Smooth muscle cell (in vitro differentiated cells): Measurements from ENCODE around the gene RMI1. TPM values are rescaled to one million over a fixed set of nuclear protein-coding genes. Genes with fewer than 3 reads are reported as not detected.

ENCODE experiments used
- DNase-seq: peaks from one replicate; lab custom pipeline; 2025; ENCODE audit not compliant: unreplicated experiment; lab: John Stamatoyannopoulos, UW
- H2AFZ ChIP-seq: fragments of 200-600 bp; sonication (generic); 2 replicates; pipeline ENCODE4 v1.6.0; 2016; ENCODE audit warnings: antibody characterized with exemption, low read depth, mild to moderate bottlenecking
- H3F3A ChIP-seq: fragments of 200-600 bp; sonication (generic); 2 replicates; pipeline ENCODE4 v1.6.0; 2017; ENCODE audit warnings: antibody characterized with exemption, low read depth
- H3K27ac ChIP-seq: fragments of 200-600 bp; sonication (generic); 2 replicates; pipeline ENCODE4 v1.5.1; 2016; ENCODE audit warnings: low read depth, mild to moderate bottlenecking
- H3K27me3 ChIP-seq: fragments of 200-600 bp; sonication (generic); 2 replicates; pipeline ENCODE4 v1.6.1; 2016; ENCODE audit warnings: low read depth, mild to moderate bottlenecking
- H3K36me3 ChIP-seq: fragments of 200-600 bp; sonication (generic); 2 replicates; pipeline ENCODE4 v1.5.1; 2016; ENCODE audit warnings: low read depth
- H3K4me1 ChIP-seq: fragments of 200-600 bp; sonication (generic); 2 replicates; pipeline ENCODE4 v1.5.1; 2016; ENCODE audit warnings: low read depth
- H3K4me2 ChIP-seq: fragments of 200-600 bp; sonication (generic); 2 replicates; pipeline ENCODE4 v1.6.0; 2016; ENCODE audit warnings: mild to moderate bottlenecking
- H3K4me3 ChIP-seq: fragments of 200-600 bp; sonication (generic); 2 replicates; pipeline ENCODE4 v1.5.1; 2016; ENCODE audit warnings: mild to moderate bottlenecking
- H3K79me2 ChIP-seq: fragments of 200-600 bp; sonication (generic); 2 replicates; pipeline ENCODE4 v1.6.0; 2016; ENCODE audit warnings: low read depth, mild to moderate bottlenecking
- H3K9ac ChIP-seq: fragments of 200-600 bp; sonication (generic); 2 replicates; pipeline ENCODE4 v1.6.0; 2016; ENCODE audit warnings: low read depth
- H3K9me3 ChIP-seq: fragments of 200-600 bp; sonication (generic); replicated peaks from 2 replicates; pipeline ENCODE4 v1.5.1; 2016; ENCODE audit warnings: low read depth
- H4K20me1 ChIP-seq: fragments of 200-600 bp; sonication (generic); 2 replicates; pipeline ENCODE4 v1.6.0; 2016; ENCODE audit warnings: low read depth
- CTCF ChIP-seq: fragments of 200-600 bp; sonication (generic); IDR thresholded peaks from 2 replicates; pipeline ENCODE4 v1.5.1; 2017; ENCODE audit warnings: borderline replicate concordance, mild to moderate bottlenecking, antibody characterized with exemption; ENCODE audit not compliant: insufficient read depth, poor library complexity, severe bottlenecking
- WGBS: methylation state at CpG from one replicate; pipeline ENCODE4 v1.1.7; 2016; ENCODE audit warnings: low lambda C conversion rate; 5-methylcytosine and 5-hydroxymethylcytosine counted together
- polyA plus RNA-seq: library from polyadenylated mRNA; unstranded; fragments of >200 nt; fragmentation: Nextera tagmentation; extraction: Ambion mirVana; gene quantifications from 2 replicates; pipeline ENCODE4 v1.2.1, GENCODE V29; 2016
- total RNA-seq: library from RNA; depleted of rRNA; stranded (reverse); fragments of >200 nt; gene quantifications from 2 replicates; pipeline ENCODE4 v1.2.3, GENCODE V29; 2014

Gene RMI1
- total and polyA plus RNA-seq, 2 experiments from 2014 or later: 3.2 to 11.1 TPM

GRCh38 chr9:83969602-83970001 lies 11.0 kb upstream of the RMI1 start:
- no peaks in the 10 kb centered on the region for H3K9me3 ChIP-seq
- no peak for TF ChIP-seq CTCF
- 95% methylated on average over 3 of the region's 3 CpGs for WGBS
- no peak overlapping the region for H3K9ac ChIP-seq
- no peak overlapping the region for H2AFZ ChIP-seq
- peaks cover 94% of the 10 kb centered on the region for H4K20me1 ChIP-seq
- H3K27ac ChIP-seq: no peak overlapping the region
- H3F3A ChIP-seq: peaks cover 86% of the 10 kb centered on the region
- no peak overlapping the region for H3K4me2 ChIP-seq
- no peaks in the 10 kb centered on the region for H3K4me1 ChIP-seq
- H3K79me2 ChIP-seq: peaks cover 25% of the 10 kb centered on the region
- DNase-seq: no peak
- H3K36me3 ChIP-seq: peaks cover 66% of the 10 kb centered on the region
- H3K4me3 ChIP-seq: no peak overlapping the region
- H3K27me3 ChIP-seq: no peaks in the 10 kb centered on the region

GRCh38 chr9:83971485-83971884 lies 9.1 kb upstream of the RMI1 start:
- DNase-seq: no peak
- no peaks in the 10 kb centered on the region for H3K9me3 ChIP-seq
- WGBS: 94% methylated on average over 6 of the region's 6 CpGs
- no peaks in the 10 kb centered on the region for H3K27me3 ChIP-seq
- no peaks in the 10 kb centered on the region for H3K4me1 ChIP-seq
- no peak overlapping the region for H3K27ac ChIP-seq
- peaks cover 93% of the 10 kb centered on the region for H3F3A ChIP-seq
- no peak for TF ChIP-seq CTCF
- no peak overlapping the region for H3K4me2 ChIP-seq
- peaks cover 83% of the 10 kb centered on the region for H3K36me3 ChIP-seq
- H4K20me1 ChIP-seq: peaks cover 100% of the 10 kb centered on the region
- no peak overlapping the region for H2AFZ ChIP-seq
- H3K9ac ChIP-seq: no peak overlapping the region
- no peak overlapping the region for H3K4me3 ChIP-seq
- peaks cover 44% of the 10 kb centered on the region for H3K79me2 ChIP-seq

GRCh38 chr9:83972286-83972685 lies 8.3 kb upstream of the RMI1 start:
- 94% methylated on average over 2 of the region's 2 CpGs for WGBS
- H3K4me1 ChIP-seq: peaks cover 6% of the 10 kb centered on the region
- no peak overlapping the region for H2AFZ ChIP-seq
- no peak overlapping the region for H3K4me2 ChIP-seq
- peaks cover 52% of the 10 kb centered on the region for H3K79me2 ChIP-seq
- no peak overlapping the region for H3K9ac ChIP-seq
- peak overlapping the region; percentile 30 for H3K27ac ChIP-seq
- H3K9me3 ChIP-seq: no peaks in the 10 kb centered on the region
- peaks cover 100% of the 10 kb centered on the region for H4K20me1 ChIP-seq
- no peak for DNase-seq
- no peak for TF ChIP-seq CTCF
- H3K4me3 ChIP-seq: no peak overlapping the region
- no peaks in the 10 kb centered on the region for H3K27me3 ChIP-seq
- peaks cover 87% of the 10 kb centered on the region for H3F3A ChIP-seq
- peaks cover 83% of the 10 kb centered on the region for H3K36me3 ChIP-seq

GRCh38 chr9:83975300-83975699 lies 5.3 kb upstream of the RMI1 start:
- TF ChIP-seq CTCF: no peak
- Histone ChIP-seq H3K36me3 (peaks cover 61% of the 10 kb centered on the region), H3K9me3 (no peaks in the 10 kb centered on the region), H3K4me1 (peaks cover 14% of the 10 kb centered on the region), H4K20me1 (peaks cover 91% of the 10 kb centered on the region), H3K79me2 (peaks cover 80% of the 10 kb centered on the region), H2AFZ (no peak overlapping the region), H3K27ac (no peak overlapping the region), H3K4me3 (no peak overlapping the region), H3F3A (peaks cover 59% of the 10 kb centered on the region), H3K9ac (no peak overlapping the region), H3K27me3 (no peaks in the 10 kb centered on the region), H3K4me2 (no peak overlapping the region)
- no peak for DNase-seq
- 97% methylated on average over 12 of the region's 12 CpGs for WGBS
